ENCODE measurements around the gene HGF.

- TF ChIP-seq EZH2 (IDR thresholded peaks at IDR 0.05) = no peak
- TF ChIP-seq POLR2AphosphoS5 (IDR thresholded peaks at IDR 0.05; ENCODE audit: borderline replicate concordance, low read depth, low read length) = no peak
Measured at GRCh38 chr7:81657551-81657950, 112.3 kb downstream of the HGF start.

Data from SK-N-MC (cell line).